Gastrocnemius medialis (tissue), 4 donors: ENCODE measurements around the gene ASPRV1. TPM values are rescaled to one million over a fixed set of nuclear protein-coding genes. Genes with fewer than 3 reads are reported as not detected.

Source experiments
- ATAC-seq, 2 donors: fragments of 150-250 bp; one replicate each; pipeline ENCODE4 v1.9.1; 2016
- DNase-seq, 2 donors: peaks; one replicate each; pipeline ENCODE4 v3.0.0-alpha.2; 2019
- H3K27ac ChIP-seq, 4 donors: fragments of 200-600 bp; sonication (generic); 1 replicate in 1 of 4; 2 replicates in 3 of 4; pipeline ENCODE4 v1.5.1; 2016 to 2018; ENCODE audit warnings: mild to moderate bottlenecking in 2 of 4, moderate library complexity in 1 of 4
- H3K27me3 ChIP-seq, 3 donors: fragments of 200-600 bp; sonication (generic) in 2 of 3; 1 replicate in 1 of 3; 2 replicates in 2 of 3; pipeline versions ENCODE4 v1.5.1 to v1.6.0; 2016 to 2019; ENCODE audit warnings: mild to moderate bottlenecking in 1 of 3, moderate library complexity in 1 of 3
- H3K36me3 ChIP-seq, 2 donors: fragments of 200-600 bp; sonication (generic) in 1 of 2; one replicate each; pipeline ENCODE4 v1.5.1; 2017 to 2018
- H3K4me1 ChIP-seq, 2 donors: fragments of 200-600 bp; sonication (generic) in 1 of 2; one replicate each; pipeline ENCODE4 v1.5.1; 2016 to 2017; ENCODE audit warnings: mild to moderate bottlenecking in 2 of 2
- H3K4me3 ChIP-seq, 4 donors: fragments of 200-600 bp; sonication (generic) in 3 of 4; 1 replicate in 1 of 4; 2 replicates in 3 of 4; pipeline ENCODE4 v1.5.1; 2016 to 2019; ENCODE audit warnings: mild to moderate bottlenecking in 2 of 4
- H3K9me3 ChIP-seq, 3 donors: fragments of 200-600 bp; sonication (generic) in 2 of 3; 1 replicate in 1 of 3; 2 replicates in 2 of 3; pipeline ENCODE4 v1.5.1; 2016 to 2019
- POLR2A ChIP-seq, 2 donors: fragments of 450-650 bp; IDR thresholded peaks; one replicate each; pipeline ENCODE4 v1.6.1; 2017; ENCODE audit warnings: antibody characterized with exemption in 2 of 2, mild to moderate bottlenecking in 2 of 2, moderate library complexity in 2 of 2
- in situ Hi-C, 4 donors: fragments of 200-750 bp; cut with MboI; loops; one replicate each; pipeline versions ENCODE4 v1.15.0 to v1.8.0; 2017; ENCODE audit warnings: low sequenced_read_pairs in 4 of 4
- intact Hi-C: fragments of 100-400 bp; cut with DNase I; formaldehyde crosslinking; loops from one replicate; pipeline ENCODE4 v1.15.1; 2023; ENCODE audit warnings: low total_unique reads
- total RNA-seq, 4 donors: library from RNA; depleted of rRNA; stranded (reverse); fragments of >200 nt; gene quantifications; one replicate each; pipeline versions ENCODE4 v1.1.0 to v1.2.3, GENCODE V29; 2016
- TF ChIP-seq, protein P1 (sequence below), 5 experiments: fragments of 450-650 bp in 3 of 5; fragments of 200-600 bp in 2 of 5; sonication (generic) in 2 of 5; IDR thresholded peaks in 4 of 5; conservative IDR thresholded peaks in 1 of 5; 1 replicate in 4 of 5; 2 replicates in 1 of 5; pipeline ENCODE4 v1.5.1; 2016 to 2019; ENCODE audit warnings: antibody characterized with exemption in 5 of 5, mild to moderate bottlenecking in 3 of 5, moderate library complexity in 3 of 5

ASPRV1 gene
- total RNA-seq, 4 donors from 2014 or later: 0.39 to 3.1 (median 0.61) TPM

DNA sequence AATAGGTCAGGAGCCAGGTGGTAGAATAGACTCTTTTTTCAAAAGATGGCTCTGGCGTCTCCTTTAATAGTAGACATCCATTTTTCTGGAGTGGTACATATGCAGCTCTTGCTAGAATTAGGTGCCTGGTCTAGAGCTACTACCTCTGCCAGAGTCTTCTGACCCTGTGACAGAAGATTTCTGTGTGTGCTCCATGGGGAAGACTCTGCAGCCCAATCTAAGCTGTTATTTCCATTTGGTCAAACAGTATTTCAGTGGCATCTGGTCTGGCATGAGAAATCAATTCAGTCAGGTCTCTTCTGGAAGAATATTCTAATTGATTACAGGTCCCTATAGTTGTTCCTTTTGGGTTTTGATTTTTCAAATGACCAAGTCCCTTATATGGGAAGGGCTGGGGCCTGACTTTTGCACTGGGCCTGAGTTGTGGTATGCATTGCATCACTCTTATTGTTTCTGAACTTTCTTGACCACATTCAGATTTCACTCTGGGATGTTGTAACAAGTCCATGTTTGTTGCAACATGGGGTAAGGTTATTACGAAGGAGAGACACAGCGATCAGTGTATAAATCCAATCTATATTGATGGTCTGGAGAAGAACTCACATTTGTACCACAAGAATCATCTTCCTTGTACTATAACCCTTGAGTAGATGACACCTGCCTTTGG lies 34.4 kb downstream of the ASPRV1 start:
- no peak for TF ChIP-seq POLR2A (IDR thresholded peaks at IDR 0.05)
- TF ChIP-seq, protein P1, sequence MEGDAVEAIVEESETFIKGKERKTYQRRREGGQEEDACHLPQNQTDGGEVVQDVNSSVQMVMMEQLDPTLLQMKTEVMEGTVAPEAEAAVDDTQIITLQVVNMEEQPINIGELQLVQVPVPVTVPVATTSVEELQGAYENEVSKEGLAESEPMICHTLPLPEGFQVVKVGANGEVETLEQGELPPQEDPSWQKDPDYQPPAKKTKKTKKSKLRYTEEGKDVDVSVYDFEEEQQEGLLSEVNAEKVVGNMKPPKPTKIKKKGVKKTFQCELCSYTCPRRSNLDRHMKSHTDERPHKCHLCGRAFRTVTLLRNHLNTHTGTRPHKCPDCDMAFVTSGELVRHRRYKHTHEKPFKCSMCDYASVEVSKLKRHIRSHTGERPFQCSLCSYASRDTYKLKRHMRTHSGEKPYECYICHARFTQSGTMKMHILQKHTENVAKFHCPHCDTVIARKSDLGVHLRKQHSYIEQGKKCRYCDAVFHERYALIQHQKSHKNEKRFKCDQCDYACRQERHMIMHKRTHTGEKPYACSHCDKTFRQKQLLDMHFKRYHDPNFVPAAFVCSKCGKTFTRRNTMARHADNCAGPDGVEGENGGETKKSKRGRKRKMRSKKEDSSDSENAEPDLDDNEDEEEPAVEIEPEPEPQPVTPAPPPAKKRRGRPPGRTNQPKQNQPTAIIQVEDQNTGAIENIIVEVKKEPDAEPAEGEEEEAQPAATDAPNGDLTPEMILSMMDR (IDR thresholded peaks at IDR 0.05 in 4 of 5, conservative IDR thresholded peaks at IDR 0.05 in 1 of 5): no peak
- DNase-seq (no peak), ATAC-seq (peak; percentile 35 to 71)
- H3K4me1 ChIP-seq: peaks cover 4 to 9% of the 10 kb centered on the region in 2 donors
- peaks cover 0 to 10% of the 10 kb centered on the region in 2 donors for H3K36me3 ChIP-seq
- no peaks in the 10 kb centered on the region for H3K27me3 ChIP-seq
- no peaks in the 10 kb centered on the region for H3K9me3 ChIP-seq
- H3K27ac ChIP-seq: no peak overlapping the region
- in situ Hi-C loops (no loop called here), intact Hi-C loops (no loop called here)
- H3K4me3 ChIP-seq: no peak overlapping the region

DNA sequence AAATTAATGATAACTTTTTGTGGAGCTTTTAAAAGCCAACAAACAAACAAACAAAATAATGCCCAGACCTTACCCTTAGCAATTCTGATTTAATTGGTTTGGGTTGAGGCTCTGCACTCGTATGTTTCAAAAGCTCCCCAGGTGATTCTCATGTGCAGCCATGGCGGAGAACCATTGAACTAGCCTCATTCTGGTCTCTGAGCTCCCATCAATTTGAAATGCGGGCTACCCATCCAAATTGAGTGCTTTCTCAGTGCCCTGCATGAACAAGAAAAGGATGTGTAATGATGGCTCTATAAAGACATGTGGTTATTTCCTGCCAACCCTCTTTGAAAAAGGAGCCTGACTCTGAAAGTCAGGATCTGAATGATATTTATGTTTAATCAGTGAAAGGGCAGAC lies 38.3 kb downstream of the ASPRV1 start:
- DNase-seq (no peak), ATAC-seq (no peak)
- no peak for TF ChIP-seq POLR2A (IDR thresholded peaks at IDR 0.05)
- TF ChIP-seq, protein P1 (IDR thresholded peaks at IDR 0.05 in 4 of 5, conservative IDR thresholded peaks at IDR 0.05 in 1 of 5): no peak
- no peak overlapping the region for H3K4me3 ChIP-seq
- intact Hi-C loops: no loop called here
- no peaks in the 10 kb centered on the region for H3K9me3 ChIP-seq
- in situ Hi-C loops: loop anchor here in 2 of 4 donors (25.0 kb wide), 2 partner anchors 139 to 364 kb away; partner anchors contain the start of gene SNRPG (in 2 of the 2)
- peaks cover 1 to 10% of the 10 kb centered on the region in 2 donors for H3K4me1 ChIP-seq
- peaks cover 0 to 27% of the 10 kb centered on the region in 2 donors for H3K36me3 ChIP-seq
- H3K27me3 ChIP-seq: no peaks in the 10 kb centered on the region
- no peak overlapping the region for H3K27ac ChIP-seq

DNA sequence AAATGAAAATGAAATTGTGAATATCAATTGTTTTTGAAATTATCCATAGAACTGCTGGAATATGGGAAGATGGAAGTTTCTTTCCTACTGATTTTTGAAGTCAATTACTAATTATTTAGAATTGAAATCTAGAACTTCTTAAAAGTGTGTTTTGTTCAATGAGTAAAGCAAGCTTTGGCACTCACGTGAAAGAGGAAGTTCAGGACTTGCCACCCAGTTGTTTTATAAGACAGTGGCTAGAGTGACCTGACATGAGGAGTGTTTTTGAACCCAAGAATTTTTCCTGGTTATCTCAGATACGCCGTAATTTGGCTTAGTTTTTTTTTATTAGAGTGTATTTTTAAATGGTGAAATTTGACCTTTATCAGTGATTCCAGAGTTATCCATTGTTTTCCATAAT lies 43.0 kb downstream of the ASPRV1 start:
- Histone ChIP-seq H3K4me1 (peaks cover 30 to 35% of the 10 kb centered on the region in 2 donors), H3K4me3 (peak overlapping the region in 1 of 4 donors; percentile 2), H3K27ac (peak overlapping the region; percentile 96 to 98 (median 96)), H3K36me3 (peaks cover 0 to 27% of the 10 kb centered on the region in 2 donors), H3K27me3 (no peaks in the 10 kb centered on the region), H3K9me3 (no peaks in the 10 kb centered on the region)
- DNase-seq: no peak
- in situ Hi-C loops: loop anchor here (5.0 to 25.0 kb wide), 5 partner anchors 144 to 386 kb away; partner anchors contain the start of genes SNRPG (in 2 of the 4) and FAM136A (in 1 of the 4)
- no peak for TF ChIP-seq POLR2A (IDR thresholded peaks at IDR 0.05)
- TF ChIP-seq, protein P1 (IDR thresholded peaks at IDR 0.05 in 4 of 5, conservative IDR thresholded peaks at IDR 0.05 in 1 of 5): no peak
- intact Hi-C loops: loop anchor here (10.0 kb wide), 1 partner anchor 174 kb away; the partner anchor contains the start of gene ANXA4
- ATAC-seq: no peak

DNA sequence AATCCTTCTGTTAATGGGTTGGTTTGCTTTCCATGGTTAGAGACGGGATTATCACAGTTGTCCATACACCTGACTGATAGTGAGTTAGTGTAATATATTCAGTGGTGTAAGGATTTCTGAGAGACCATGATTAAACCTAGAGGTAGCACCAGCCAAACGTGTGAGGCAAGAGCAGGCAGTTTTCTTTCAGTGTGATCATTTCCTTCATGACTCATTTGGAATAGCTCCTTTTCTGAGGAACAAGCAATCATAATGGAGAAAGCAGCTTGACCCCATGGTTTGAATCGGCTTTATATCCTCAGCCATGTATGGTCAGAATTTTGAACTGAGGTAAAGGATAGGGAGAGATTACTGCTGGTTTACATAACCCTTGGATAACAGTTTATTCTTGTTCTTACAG lies 43.6 kb downstream of the ASPRV1 start:
- in situ Hi-C loops (loop anchor here (5.0 to 25.0 kb wide), 5 partner anchors 144 to 387 kb away; partner anchors contain the start of genes SNRPG (in 2 of the 4) and FAM136A (in 1 of the 4)), intact Hi-C loops (loop anchor here (10.0 kb wide), 1 partner anchor 173 kb away; the partner anchor contains the start of gene ANXA4)
- no peaks in the 10 kb centered on the region for H3K9me3 ChIP-seq
- TF ChIP-seq, protein P1 (IDR thresholded peaks at IDR 0.05 in 4 of 5, conservative IDR thresholded peaks at IDR 0.05 in 1 of 5): no peak
- TF ChIP-seq POLR2A (IDR thresholded peaks at IDR 0.05): peak in 1 of 2 donors; percentile 40
- no peaks in the 10 kb centered on the region for H3K27me3 ChIP-seq
- peak overlapping the region; percentile 96 to 98 (median 96) for H3K27ac ChIP-seq
- peaks cover 0 to 26% of the 10 kb centered on the region in 2 donors for H3K36me3 ChIP-seq
- peak in 1 of 2 donors; percentile 10 for ATAC-seq
- peak overlapping the region in 1 of 4 donors; percentile 2 for H3K4me3 ChIP-seq
- peaks cover 30 to 40% of the 10 kb centered on the region in 2 donors for H3K4me1 ChIP-seq
- DNase-seq: peak in 1 of 2 donors; percentile 49
